Measurements from ENCODE around the gene CUL3.
A peak's percentile ranks its signal among the peaks of the same experiment; 100 is the strongest.
"Not testable (repeated sequence)": the region's sequence is repeated elsewhere in the genome, so short reads cannot be mapped to it uniquely, and the experiment has no call there.

Gene CUL3

GRCh38 chr2:224583033-224583432 lies 2.1 kb downstream of the CUL3 start:
- not testable (repeated sequence) for DNase-seq (ENCODE audit: low spot score)

- no peak for DNase-seq (ENCODE audit: low spot score)
These were observed 4.9 kb downstream of the CUL3 start for GRCh38 chr2:224580248-224580647.

DNA sequence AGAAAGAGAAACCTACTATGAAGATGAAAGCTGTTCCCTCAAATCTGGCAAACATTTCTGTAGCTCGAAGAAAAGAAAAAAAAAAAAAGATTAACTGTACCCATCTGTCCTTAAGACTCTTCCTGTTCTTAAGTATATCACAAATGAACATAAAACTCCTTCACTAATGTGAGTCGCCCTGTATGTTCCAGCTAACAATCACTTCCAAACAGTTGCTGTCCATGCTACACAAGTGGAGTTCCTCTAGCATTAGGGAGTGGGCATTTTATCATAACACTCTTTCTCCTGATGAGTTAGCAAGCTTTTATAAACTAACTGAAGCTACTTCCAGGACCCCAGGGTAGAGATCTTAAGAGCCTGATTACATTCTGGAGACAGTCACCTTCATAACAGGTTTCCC lies 5.8 kb downstream of the CUL3 start:
- DNase-seq (ENCODE audit: low spot score): no peak

GRCh38 chr2:224577541-224577940 lies 7.6 kb downstream of the CUL3 start:
- DNase-seq (ENCODE audit: low spot score): no peak

DNA sequence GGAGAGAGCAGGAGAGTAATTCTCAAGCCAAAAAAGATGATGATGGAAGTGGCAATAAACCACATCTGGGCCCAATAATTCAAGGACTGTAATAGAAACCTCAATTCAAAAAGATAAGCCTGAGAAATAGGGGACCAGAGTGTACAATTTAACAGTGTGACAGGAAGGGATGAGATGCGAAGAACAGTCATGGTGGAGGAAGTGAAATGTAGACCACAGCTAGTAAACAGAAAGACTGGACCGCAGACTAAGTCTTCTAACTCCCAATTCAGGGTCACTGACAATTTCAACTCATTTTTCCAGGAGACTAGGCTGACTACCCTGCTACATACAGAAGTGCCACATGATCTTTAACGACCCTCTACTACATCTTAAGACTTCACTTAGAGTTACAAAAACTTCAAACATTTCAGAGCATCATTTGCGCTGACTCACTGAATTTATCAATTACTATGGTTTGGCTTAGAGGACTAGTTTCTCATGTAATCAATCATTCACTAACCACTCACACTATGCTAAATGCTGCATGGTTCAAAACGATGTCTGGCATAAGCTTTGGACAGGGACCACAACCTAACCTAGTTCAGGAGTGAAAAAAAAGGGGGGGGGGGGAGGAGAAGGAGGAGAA lies 9.0 kb downstream of the CUL3 start:
- DNase-seq (ENCODE audit: low spot score): no peak

- DNase-seq (ENCODE audit: low spot score): no peak
These were observed 10.6 kb downstream of the CUL3 start for GRCh38 chr2:224574423-224575084.

- DNase-seq (ENCODE audit: low spot score): no peak
These were observed 11.4 kb downstream of the CUL3 start for GRCh38 chr2:224573724-224574123.

GRCh38 chr2:224572338-224572737 lies 12.8 kb downstream of the CUL3 start:
- peak; percentile 27 for DNase-seq (ENCODE audit: low spot score)

DNA sequence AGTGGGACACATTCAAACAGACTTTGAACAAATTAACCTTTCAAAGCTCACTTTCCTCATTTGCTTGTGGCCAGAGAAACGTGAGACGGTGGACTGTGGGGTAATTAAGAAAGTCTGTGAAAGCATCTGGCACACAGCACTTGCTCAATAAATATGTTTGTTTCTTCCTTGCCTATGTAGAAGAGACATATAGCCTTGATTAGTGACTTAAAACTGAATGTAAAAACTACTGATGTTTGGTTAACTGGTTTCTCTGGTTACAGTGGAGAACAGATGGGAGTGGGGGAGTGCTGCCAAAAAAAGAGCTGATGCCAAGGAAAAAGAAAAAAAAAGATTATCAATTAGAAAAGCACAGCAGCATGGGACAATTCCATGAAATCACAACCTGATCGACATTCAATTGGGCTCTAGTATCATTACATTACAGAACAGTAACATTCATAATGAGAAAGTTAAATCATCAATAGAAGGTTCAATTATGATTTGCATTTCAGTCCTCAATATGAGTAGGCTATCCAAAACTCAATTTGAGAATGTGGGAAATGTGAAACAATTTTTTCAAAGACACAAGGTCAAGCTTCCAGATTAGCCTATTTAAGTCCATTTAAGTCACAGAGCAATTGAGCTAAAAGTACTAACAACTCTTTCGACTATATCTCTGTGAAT lies 14.7 kb downstream of the CUL3 start:
- no peak for DNase-seq (ENCODE audit: low spot score)

- DNase-seq (ENCODE audit: low spot score): no peak
These were observed 15.5 kb downstream of the CUL3 start for GRCh38 chr2:224569654-224570053.

DNA sequence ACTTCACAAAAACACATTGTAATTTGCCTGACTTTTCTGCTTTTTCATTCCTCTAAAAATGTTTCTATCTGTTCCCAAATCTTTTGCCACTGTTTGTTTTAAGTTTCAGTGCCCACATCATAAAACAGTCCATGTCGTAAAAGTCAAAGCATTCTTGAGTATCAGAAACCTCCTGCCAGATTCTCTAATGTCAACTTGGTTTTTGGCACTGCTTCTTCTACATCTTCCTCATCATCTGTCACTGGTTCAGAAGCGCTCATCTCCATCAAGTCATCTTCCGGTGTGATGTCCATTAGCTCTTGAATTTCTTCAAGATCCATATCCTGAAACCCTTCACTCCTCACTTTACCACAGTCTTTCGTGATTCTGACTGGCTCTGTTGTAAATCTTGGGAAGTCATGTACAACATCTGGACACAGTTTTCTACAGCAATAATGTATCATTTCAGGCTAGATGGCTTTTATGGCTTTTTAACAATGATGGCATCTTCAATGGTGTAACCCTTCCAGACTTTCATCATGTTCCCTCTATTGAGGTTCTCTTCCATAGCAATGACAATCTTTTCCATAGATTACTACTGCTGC lies 19.6 kb downstream of the CUL3 start:
- no peak for DNase-seq (ENCODE audit: low spot score)

DNA sequence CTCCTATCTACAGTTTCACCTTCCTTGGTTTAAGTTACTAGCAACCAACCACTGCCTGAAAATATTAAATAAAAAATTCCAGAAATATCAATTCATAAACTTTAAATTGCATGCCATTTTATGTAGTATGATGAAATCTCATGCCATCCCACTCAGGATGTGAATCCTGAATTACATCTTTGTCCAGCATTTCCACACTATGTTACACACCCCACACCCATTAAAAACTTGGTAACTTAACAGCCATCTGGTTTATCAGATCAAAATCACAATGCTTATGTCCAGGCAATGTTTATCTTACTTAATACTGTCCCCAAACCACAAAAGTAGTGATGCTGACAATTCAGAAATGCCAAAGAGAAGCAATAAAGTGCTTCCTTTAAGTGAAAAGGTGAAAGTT lies 21.6 kb downstream of the CUL3 start:
- DNase-seq (ENCODE audit: low spot score): no peak

DNA sequence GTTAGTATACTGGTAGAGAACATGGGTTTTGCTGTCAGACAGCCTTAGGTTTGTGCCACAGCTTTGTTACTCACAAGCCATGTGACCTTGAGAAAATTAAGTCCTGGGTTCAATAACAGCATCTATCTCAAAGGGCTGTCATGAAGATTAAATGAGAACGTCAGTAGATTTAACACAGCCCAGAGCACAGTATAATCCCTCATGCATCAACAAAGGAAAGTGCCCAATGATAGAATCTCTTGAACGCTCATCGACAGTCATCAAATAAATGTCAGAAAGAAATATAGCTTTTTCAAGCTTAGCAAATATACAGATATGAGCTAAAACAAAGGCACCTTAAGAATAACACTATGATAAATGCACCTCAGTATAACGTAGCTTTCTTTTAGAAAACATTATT lies 22.3 kb downstream of the CUL3 start:
- peak; percentile 84 for DNase-seq (ENCODE audit: low spot score)

GRCh38 chr2:224561234-224562005 lies 23.7 kb downstream of the CUL3 start:
- DNase-seq (ENCODE audit: low spot score): no peak

DNA sequence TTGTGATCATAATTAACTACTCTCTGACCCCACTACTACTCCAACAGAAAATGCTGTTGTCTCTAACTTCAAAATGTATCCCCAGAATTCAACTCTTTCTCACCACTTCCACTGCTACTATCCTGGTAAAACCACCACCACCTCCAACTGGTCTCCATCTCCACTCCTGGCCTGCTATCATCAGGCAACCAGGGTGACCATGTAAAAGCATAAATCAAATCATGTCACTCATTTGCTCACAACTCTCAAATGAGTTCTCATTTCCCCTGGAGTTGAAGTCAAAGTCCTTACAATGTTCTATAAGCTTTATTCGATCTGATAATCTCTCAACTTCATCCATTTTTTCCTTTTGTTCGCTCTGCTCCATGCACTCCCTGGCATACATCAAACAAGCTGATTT lies 24.6 kb downstream of the CUL3 start:
- DNase-seq (ENCODE audit: low spot score): no peak

- no peak for DNase-seq (ENCODE audit: low spot score)
These were observed 27.6 kb downstream of the CUL3 start for GRCh38 chr2:224557610-224558009.

GRCh38 chr2:224556381-224556780 lies 28.8 kb downstream of the CUL3 start:
- DNase-seq (ENCODE audit: low spot score): no peak

GRCh38 chr2:224555823-224556366 lies 29.3 kb downstream of the CUL3 start:
- no peak for DNase-seq (ENCODE audit: low spot score)

DNA sequence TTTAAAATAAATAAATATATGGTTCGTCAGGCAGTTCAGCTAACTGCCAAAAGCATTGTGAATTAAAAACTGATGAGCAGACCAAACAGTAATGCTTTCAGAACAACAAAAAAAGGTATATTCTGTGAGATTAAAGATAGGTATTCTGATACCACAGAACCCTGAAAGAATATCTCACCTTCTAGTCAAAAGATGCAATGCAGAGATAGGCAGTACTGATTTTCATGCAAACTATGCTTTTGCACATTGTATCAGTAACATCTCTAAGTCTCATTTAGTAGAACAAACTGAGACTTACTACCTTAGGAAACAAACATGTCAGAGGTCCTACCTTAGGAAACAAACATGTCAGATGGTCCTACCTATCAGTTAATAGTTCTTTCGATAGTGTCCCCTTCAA lies 32.4 kb downstream of the CUL3 start:
- DNase-seq (ENCODE audit: low spot score): no peak

- no peak for DNase-seq (ENCODE audit: low spot score)
These were observed 33.5 kb downstream of the CUL3 start for GRCh38 chr2:224551693-224552092.

GRCh38 chr2:224546926-224547325 lies 38.2 kb downstream of the CUL3 start:
- no peak for DNase-seq (ENCODE audit: low spot score)
